A673 (cell line): ENCODE results near the gene MAGI1. TPM values are rescaled to one million over a fixed set of nuclear protein-coding genes. Genes with fewer than 3 reads are reported as not detected.

Experiments used
- BruUV-seq: library from RNA; stranded (reverse); fragments of 400-500 nt; replicated peaks from 2 replicates; lab custom pipeline; 2021; lab: Mats Ljungman, UMichigan
- CTCF ChIA-PET: fragments of 300-600 bp; sonication (Branson Sonifier 250); formaldehyde crosslinking; loops from one replicate; lab custom pipeline; 2022; ENCODE audit warnings: antibody characterized with exemption; lab: Charles Lee
- POLR2A ChIA-PET: fragments of 300-600 bp; sonication (Branson Sonifier 250); formaldehyde crosslinking; loops from one replicate; lab custom pipeline; 2022; ENCODE audit warnings: antibody characterized with exemption; ENCODE audit not compliant: low non-redundant PET; lab: Charles Lee
- DNase-seq: peaks from one replicate; pipeline ENCODE4 v3.0.0-alpha.2; 2015; ENCODE audit warnings: low spot score
- H3K27ac ChIP-seq: fragments of 200-600 bp; sonication (generic); 2 replicates; pipeline ENCODE4 v1.5.1; 2016; ENCODE audit warnings: mixed run types, low read depth, mild to moderate bottlenecking, mixed read lengths, antibody characterized with exemption, low read length; ENCODE audit not compliant: poor library complexity, severe bottlenecking
- H3K27me3 ChIP-seq: fragments of 200-600 bp; sonication (generic); replicated peaks from 2 replicates; pipeline ENCODE4 v1.6.1; 2017; ENCODE audit warnings: mixed run types, low read depth, mild to moderate bottlenecking, mixed read lengths, antibody characterized with exemption, low read length; ENCODE audit not compliant: insufficient read depth, poor library complexity
- H3K36me3 ChIP-seq: fragments of 200-600 bp; sonication (generic); 2 replicates; pipeline ENCODE4 v1.6.1; 2016; ENCODE audit warnings: mixed run types, mild to moderate bottlenecking, mixed read lengths, antibody characterized with exemption, low read length; ENCODE audit not compliant: insufficient read depth, poor library complexity, severe bottlenecking
- H3K4me1 ChIP-seq: fragments of 200-600 bp; sonication (generic); 2 replicates; pipeline ENCODE4 v1.6.1; 2017; ENCODE audit warnings: mixed run types, mild to moderate bottlenecking, mixed read lengths, antibody characterized with exemption, low read length; ENCODE audit not compliant: insufficient read depth, poor library complexity, severe bottlenecking
- H3K4me3 ChIP-seq: fragments of 200-600 bp; sonication (generic); 2 replicates; pipeline ENCODE4 v1.5.1; 2016; ENCODE audit warnings: low read depth, mixed run types, mild to moderate bottlenecking, mixed read lengths, low read length; ENCODE audit not compliant: poor library complexity, severe bottlenecking
- H3K9me3 ChIP-seq: fragments of 200-600 bp; sonication (generic); 2 replicates; pipeline ENCODE4 v1.6.1; 2016; ENCODE audit warnings: mixed run types, low read depth, mild to moderate bottlenecking, mixed read lengths, antibody characterized with exemption, low read length; ENCODE audit not compliant: poor library complexity, severe bottlenecking
- EZH2 ChIP-seq: fragments of 200-600 bp; sonication (generic); IDR thresholded peaks from 2 replicates; pipeline ENCODE4 v1.6.1; 2017; ENCODE audit warnings: borderline replicate concordance, low read depth, mild to moderate bottlenecking, mixed read lengths, antibody characterized with exemption, low read length; ENCODE audit not compliant: poor library complexity, severe bottlenecking
- intact Hi-C: fragments of 100-400 bp; cut with micrococcal nuclease; formaldehyde crosslinking; loops from one replicate; pipeline ENCODE4 v1.10.0; 2022; ENCODE audit not compliant: unreplicated experiment
- total RNA-seq: library from RNA; stranded (reverse); gene quantifications from 2 replicates; pipeline ENCODE4 v1.2.3, GENCODE V29; 2021
- TF ChIP-seq, protein P1 (sequence below): fragments of 300-800, 200-600 bp; sonication (generic); conservative IDR thresholded peaks from 2 replicates; pipeline ENCODE4 v1.5.1; 2017; ENCODE audit warnings: low read depth, mild to moderate bottlenecking, antibody characterized with exemption, low read length, moderate library complexity, mixed read lengths

Gene MAGI1
- total RNA-seq, 1 experiment from 2014 or later, result 30.5 TPM

DNA sequence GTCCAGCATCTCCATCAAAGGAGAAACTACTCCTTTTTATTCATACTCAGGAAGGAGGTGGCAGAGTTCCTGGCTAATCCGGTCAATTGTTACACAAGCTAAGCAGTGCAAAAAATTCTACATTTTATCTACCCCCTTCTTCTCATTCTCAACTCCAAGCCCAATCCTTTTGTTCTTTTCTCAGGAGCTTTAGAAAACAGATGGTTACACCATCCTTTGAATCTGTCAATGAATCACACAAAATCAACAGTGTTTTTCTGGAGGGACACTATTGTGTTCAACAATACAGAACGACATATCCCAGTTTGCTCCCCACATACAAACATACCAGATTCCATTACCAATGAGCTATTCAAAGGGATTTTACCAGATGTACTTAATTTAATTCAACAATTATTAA, 362.1 kb downstream of the MAGI1 start:
- POLR2A ChIA-PET, result no interaction called here

DNA sequence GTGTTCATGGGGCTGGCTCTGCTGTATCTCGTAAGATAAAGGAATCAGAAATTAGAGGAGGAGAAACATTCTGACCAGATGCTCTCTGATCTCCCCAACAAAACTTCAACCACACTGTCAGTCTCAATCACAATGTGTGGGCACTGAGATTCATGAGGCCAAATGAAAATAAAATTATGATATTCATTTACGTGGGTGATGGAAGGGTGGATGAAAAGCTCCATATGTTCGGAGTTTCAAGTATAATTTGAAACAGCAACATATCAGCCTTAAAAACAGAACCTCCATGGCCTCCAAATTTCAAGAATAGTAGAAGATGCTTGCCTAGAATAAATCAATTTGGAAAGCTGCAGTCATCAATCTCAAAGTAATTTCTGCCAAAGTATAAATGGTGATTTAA, 363.7 kb downstream of the MAGI1 start:
- peaks cover 10% of the 10 kb centered on the region for H3K4me1 ChIP-seq
- intact Hi-C loops, result loop anchor here (10.0 kb wide), 1 partner anchor 240 kb away; no protein-coding TSS in a partner anchor
- no peak for DNase-seq
- ChIA-PET CTCF (no interaction called here), POLR2A (no interaction called here)
- H3K36me3 ChIP-seq, result no peaks in the 10 kb centered on the region
- no TSS peak for BruUV-seq
- TF ChIP-seq EZH2, result no peak
- TF ChIP-seq, protein P1, sequence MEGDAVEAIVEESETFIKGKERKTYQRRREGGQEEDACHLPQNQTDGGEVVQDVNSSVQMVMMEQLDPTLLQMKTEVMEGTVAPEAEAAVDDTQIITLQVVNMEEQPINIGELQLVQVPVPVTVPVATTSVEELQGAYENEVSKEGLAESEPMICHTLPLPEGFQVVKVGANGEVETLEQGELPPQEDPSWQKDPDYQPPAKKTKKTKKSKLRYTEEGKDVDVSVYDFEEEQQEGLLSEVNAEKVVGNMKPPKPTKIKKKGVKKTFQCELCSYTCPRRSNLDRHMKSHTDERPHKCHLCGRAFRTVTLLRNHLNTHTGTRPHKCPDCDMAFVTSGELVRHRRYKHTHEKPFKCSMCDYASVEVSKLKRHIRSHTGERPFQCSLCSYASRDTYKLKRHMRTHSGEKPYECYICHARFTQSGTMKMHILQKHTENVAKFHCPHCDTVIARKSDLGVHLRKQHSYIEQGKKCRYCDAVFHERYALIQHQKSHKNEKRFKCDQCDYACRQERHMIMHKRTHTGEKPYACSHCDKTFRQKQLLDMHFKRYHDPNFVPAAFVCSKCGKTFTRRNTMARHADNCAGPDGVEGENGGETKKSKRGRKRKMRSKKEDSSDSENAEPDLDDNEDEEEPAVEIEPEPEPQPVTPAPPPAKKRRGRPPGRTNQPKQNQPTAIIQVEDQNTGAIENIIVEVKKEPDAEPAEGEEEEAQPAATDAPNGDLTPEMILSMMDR, result no peak
- H3K27ac ChIP-seq, result no peak overlapping the region
- H3K4me3 ChIP-seq, result no peak overlapping the region
- H3K9me3 ChIP-seq, result no peaks in the 10 kb centered on the region
- no peaks in the 10 kb centered on the region for H3K27me3 ChIP-seq

More for the DNA sequence above, 362.1 kb downstream of the MAGI1 start:
- Histone ChIP-seq H3K9me3 (no peaks in the 10 kb centered on the region), H3K27me3 (no peaks in the 10 kb centered on the region), H3K36me3 (no peaks in the 10 kb centered on the region), H3K27ac (no peak overlapping the region), H3K4me1 (peaks cover 10% of the 10 kb centered on the region), H3K4me3 (no peak overlapping the region)
- no TSS peak for BruUV-seq
- CTCF ChIA-PET, result no interaction called here
- no peak for DNase-seq
- no peak for TF ChIP-seq EZH2
- TF ChIP-seq, protein P1, result no peak
- intact Hi-C loops, result loop anchor here (10.0 kb wide), 1 partner anchor 242 kb away; no protein-coding TSS in a partner anchor

GRCh38 chr3:65674226-65674625, 364.5 kb downstream of the MAGI1 start:
- Histone ChIP-seq H3K36me3 (no peaks in the 10 kb centered on the region), H3K9me3 (no peaks in the 10 kb centered on the region), H3K4me1 (peaks cover 11% of the 10 kb centered on the region), H3K4me3 (no peak overlapping the region), H3K27me3 (no peaks in the 10 kb centered on the region), H3K27ac (no peak overlapping the region)
- ChIA-PET CTCF (no interaction called here), POLR2A (no interaction called here)
- DNase-seq, result no peak
- TF ChIP-seq EZH2, result no peak
- TF ChIP-seq, protein P1, result no peak
- BruUV-seq, result no TSS peak
- intact Hi-C loops, result loop anchor here (10.0 kb wide), 1 partner anchor 239 kb away; no protein-coding TSS in a partner anchor
